GM18508 (cell line): ENCODE data around the gene DECR2.

Experiments
- ATAC-seq: cut with Tn5 transposase; IDR thresholded peaks from one replicate; pipeline ENCODE4 v1.9.1; 2021; ENCODE audit warnings: moderate number of reproducible peaks; ENCODE audit not compliant: insufficient read depth, unreplicated experiment

The DECR2 gene

DNA sequence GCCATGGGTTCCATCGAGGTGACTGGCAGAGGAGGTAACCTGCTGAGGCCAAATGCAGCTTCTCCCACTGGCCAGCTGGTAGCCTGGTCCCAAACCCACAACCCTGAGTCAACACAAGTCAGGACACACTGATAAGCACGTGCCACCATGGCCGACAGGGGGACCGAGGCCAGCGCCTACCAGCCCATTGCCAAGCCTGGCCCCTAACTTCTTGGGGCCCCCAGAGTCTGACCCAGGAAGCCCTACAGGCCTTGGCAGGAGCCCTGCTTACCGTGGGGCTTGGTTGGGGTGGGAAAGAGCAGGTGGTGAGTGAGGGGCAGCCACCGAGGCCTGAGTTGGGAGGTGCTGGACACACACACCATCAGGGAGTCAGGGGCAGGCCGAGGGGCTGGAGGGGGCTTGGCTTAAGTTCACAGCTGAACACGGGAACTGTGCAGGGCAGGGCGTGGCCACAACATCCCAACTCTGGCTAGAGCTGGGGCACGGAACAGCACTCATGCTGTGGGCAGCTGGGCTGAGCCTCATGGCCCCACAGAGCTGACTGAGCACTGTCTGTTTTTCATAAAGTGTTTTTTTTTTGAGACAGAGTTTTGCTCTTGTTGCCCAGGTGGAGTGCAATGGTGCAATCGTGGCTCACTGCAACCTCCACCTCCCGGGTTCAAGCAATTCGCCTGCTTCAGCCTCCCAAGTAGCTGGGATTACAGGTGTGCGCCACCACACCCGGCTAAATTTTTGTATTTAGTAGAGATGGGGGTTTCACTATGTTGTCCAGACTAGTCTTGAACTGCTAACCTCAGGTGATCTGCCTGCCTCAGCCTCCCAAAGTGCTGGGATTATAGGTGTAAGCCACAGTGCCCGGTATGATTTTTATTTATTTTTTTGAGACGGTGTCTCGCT, 36.8 kb upstream of the DECR2 start:
- ATAC-seq: no peak

DNA sequence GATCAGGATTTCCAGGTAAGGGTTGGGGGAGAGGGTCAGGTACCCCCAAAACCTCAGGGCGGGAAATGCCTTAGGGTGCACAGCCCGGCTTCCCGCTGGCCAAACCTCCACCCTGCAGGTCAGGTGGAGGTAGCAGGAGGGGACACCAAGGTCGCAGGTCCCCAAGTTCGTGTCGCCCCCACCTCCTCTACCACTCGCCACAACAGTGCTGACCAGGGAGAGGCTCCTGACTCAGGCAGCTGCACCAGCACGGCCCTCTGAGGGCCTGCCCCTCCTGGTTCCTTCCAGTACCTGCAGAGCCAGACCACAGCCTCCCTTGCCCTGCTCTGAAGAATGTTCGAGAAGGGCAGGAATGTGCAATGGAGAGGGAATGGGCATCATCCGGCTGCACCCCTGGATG, 35.2 kb upstream of the DECR2 start:
- no peak for ATAC-seq

GRCh38 chr16:367333-367903, 34.3 kb upstream of the DECR2 start:
- ATAC-seq: no peak

DNA sequence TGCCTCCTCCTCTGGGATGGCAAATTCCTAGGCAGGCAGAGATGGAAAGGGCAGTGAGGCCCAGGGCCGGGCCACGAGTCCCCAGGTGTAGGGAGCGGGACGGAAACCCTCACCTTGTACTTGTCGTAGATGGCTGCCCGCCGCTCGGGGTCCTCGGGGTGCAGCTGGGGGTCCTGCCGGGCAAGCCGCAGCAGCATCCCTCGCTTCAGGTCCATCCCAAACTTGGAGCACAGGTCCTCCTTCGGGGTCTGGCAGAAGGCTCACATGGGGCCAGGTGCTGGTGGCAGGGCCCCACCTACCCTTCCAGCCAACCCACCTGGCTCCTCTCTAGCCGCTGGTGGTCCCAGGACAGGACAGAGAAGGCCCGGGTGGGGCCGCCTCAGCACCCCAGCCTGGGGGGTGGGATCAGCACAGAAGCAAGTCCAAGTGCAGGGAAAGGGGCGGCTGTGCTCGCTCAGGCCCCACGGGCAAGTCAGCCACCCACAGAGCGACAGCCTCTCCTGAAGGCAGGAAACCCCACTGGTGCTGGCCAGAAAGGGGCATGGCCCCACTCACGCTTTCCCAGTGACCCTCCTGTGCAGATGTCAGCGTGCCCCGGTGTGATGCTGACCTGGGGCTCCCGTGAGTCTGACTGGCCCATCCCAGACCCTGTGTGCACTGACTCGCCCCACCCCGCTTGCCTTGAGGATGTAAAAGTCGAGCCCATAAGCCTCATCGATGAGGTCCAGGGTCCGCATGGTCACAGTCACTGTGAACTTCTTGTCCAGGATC, 33.1 kb upstream of the DECR2 start:
- ATAC-seq: no peak

DNA sequence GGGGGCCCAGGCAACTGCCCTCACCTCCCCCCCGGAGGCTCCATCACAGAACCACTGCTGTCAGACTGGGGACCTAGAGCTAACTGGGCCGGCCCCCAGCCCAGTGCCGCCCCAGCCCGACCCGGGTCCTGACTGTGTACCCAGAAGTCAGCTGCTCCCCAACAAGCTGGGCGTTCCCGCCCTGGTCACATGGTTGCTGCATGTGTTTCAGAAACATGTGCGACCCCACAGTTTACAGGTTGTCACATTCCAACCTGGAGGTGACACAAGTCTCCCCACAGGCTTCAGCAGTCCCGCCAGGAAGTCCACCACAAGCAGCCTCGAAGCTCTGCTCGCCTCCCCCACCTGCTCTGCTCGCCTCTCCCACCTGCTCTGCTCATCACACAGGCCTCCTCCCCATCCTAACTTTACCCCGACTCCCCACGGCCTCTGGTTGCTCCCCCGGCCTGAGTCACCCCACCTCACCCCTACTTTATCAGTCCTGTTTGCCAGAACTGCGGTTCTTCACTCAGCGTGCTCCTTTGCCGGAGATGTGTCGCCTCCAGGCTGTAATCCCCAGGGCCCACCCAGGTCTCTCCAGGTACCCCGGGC, 32.3 kb upstream of the DECR2 start:
- no peak for ATAC-seq

- ATAC-seq: no peak
Observed at GRCh38 chr16:369866-370436, 31.7 kb upstream of the DECR2 start.

GRCh38 chr16:370443-370842, 31.2 kb upstream of the DECR2 start, which contains the start of gene MRPL28:
MRPL28 (minus strand) TSS chr16:370538; CDS start chr16:370218, 320 bp downstream.
- ATAC-seq: no peak

DNA sequence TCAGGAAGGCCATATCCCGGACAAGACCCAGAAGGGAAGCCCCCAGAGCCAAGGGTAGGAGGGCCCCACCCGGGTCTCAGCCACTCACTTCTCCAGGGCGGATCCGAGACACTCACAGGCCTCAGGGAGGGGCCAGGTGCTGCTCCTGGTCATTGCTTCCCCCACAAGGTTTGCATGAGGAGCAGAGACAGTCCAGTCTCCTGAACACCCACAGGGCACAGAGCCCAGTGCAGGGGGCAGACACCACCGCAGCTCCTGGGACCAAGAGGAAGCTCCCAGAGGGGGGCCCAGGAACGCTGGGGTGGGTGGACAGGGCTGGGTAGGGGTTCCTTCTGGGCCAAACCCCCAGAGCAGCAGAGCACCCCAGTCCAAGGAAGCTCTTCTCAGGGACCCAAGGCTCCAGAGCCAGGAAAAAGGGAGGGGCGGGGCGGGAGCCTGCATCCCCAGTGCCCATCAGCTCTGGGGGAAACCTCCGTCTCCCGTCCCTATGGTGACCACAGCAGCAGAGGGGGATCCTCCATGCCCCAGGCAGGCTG, 30.6 kb upstream of the DECR2 start:
- ATAC-seq: no peak

DNA sequence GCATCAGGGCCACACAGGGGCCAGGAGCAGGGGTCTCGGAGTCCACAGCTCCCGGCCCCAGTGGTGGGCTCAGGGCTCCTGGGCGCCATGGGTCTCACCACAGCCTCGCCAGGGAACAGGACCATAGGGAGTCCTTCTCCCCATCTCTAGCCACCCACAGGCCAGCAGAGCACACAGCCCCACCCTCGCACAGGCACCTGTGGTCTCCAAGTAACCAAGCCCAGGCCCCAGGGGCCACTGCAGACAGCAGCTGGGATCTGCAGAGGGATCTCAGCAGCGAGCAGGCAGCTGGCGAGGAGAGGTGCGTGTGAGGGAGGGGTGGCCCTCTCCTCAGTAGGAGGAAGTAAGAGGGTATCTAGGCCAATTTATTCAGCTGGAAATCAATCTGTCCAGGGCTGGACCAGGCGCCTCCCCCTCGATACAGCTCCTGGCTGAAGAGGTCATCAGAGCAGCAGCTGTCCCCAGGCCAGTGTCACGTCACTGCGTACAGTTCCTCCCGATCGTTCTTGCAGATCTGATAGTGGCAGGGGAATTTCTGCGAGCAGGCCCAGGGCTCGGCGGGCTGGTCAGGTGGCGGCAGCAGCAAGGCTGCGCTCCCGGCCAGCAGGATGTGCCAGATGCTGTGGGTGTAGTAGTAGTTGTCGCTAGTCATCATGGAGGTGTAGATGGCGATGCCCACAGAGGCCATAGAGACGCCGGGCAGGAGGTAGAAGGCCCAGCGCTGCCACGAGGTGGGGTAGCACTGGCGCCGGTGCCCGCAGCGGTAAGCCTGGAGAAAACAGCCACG, 30.0 kb upstream of the DECR2 start:
- no peak for ATAC-seq

- ATAC-seq: no peak
Observed at GRCh38 chr16:372302-372983, 29.2 kb upstream of the DECR2 start.

DNA sequence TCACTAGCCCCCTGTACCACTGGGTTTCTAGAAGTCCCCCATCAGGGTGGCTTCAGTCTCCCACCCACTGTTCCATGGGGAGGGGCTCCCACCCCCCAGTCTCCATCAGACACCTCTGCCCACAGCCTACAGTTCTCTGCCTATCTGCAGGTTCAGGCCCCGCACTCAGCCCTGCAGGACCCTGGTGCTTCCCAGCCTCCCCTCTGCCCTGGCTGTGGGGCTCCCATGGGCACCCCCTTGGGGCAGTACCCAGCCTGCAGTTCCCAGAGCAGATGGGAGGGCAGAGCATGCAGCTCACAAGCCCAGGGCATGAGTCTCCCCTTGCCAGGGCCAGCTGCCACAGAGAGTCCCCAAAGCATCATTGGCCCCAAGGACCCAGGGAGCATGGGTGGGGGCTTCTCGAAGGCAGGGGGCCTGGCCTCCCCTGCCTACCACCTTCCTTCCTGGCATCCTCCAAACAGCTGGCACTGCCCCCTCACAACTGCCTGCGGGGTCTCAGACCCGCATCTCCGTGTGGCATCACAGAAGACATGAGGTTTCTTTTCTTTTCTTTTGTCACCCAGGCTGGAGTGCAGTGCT, 28.6 kb upstream of the DECR2 start:
- ATAC-seq: no peak

DNA sequence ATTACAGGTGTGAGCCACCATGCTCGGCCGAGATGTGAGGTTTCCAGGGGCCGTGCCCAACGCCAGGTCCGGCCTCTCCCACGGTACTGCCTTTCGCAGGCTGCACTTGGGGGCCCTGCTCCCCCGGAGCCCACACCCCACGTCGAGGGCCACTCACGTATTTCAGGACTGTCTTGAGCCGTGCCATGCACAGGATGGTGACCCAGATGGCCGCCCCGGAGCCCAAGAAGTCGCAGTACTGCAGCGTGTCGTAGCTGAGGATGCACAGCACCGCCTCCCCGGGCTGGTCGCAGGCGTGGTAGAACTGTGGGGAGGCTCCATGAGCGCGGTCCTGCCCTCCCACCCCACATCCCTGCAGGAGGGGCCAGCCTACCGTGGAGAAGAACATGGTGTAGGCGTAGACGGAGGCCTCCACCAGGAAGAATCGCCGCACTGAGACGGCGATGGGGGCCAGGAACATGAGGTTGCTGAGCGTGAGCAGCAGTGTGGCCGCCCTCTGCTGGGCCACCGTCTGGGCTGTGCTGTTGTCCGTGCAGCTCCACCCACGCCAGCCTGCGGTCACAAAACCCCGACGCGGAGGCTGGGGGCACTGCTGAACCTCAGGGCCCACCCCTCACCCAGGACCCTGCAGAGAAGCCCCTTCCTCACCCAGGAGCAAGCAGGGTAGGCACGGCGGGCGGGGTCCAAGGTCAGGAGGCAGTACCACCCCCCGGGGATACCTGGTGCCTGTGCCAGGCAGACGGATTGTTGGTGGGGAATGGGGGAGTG, 27.7 kb upstream of the DECR2 start:
- ATAC-seq: no peak

DNA sequence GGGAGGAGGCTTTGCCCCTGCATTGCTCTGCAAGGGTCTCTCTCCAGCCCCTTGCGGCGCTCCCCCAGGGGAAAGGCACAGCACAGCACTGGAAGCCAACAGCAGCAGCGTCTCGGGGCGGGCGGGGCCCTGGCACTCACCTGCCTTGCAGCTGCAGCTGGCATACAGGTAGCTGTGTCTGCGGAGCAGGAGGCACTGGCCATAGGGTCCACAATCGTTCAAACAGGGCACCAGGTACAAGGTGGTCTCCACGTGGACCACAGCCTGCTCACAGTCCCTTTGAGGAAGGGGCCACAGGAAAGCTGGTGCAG, 27.1 kb upstream of the DECR2 start:
- ATAC-seq: no peak

- ATAC-seq: no peak
Observed at GRCh38 chr16:375212-375611, 26.5 kb upstream of the DECR2 start.

GRCh38 chr16:375927-376816, 25.5 kb upstream of the DECR2 start:
- no peak for ATAC-seq

- ATAC-seq: no peak
Observed at GRCh38 chr16:376817-377418, 24.8 kb upstream of the DECR2 start.
